Gastroesophageal sphincter (tissue), 4 donors: Measurements from ENCODE around the gene ATXN7. TPM values are rescaled to one million over a fixed set of nuclear protein-coding genes. Genes with fewer than 3 reads are reported as not detected.

Experiments
- ATAC-seq: fragments of 150-250 bp; one replicate; pipeline ENCODE4 v1.9.1; 2016; ENCODE audit warnings: mild to moderate bottlenecking, moderate library complexity
- H3K27ac ChIP-seq, 4 donors: fragments of 200-600 bp; sonication (generic) in 3 of 4; 1 replicate in 3 of 4; 2 replicates in 1 of 4; pipeline ENCODE4 v1.5.1; 2016 to 2019
- H3K27me3 ChIP-seq: fragments of 200-600 bp; sonication (generic); one replicate; pipeline ENCODE4 v1.5.1; 2019
- H3K36me3 ChIP-seq, 2 donors: fragments of 200-600 bp; sonication (generic); one replicate each; pipeline ENCODE4 v1.5.1; 2019; ENCODE audit warnings: control low read depth in 1 of 2
- H3K4me1 ChIP-seq, 3 donors: fragments of 200-600 bp; sonication (generic); 1 replicate in 2 of 3; 2 replicates in 1 of 3; pipeline ENCODE4 v1.5.1; 2016 to 2019; ENCODE audit warnings: control low read depth in 2 of 3
- H3K4me3 ChIP-seq, 2 donors: fragments of 200-600 bp; sonication (generic); one replicate each; pipeline ENCODE4 v1.5.1; 2019; ENCODE audit warnings: mild to moderate bottlenecking in 1 of 2, moderate library complexity in 1 of 2
- H3K9me3 ChIP-seq, 3 donors: fragments of 200-600 bp; sonication (generic); one replicate each; pipeline ENCODE4 v1.5.1; 2017 to 2019; ENCODE audit warnings: control low read depth in 2 of 3
- CTCF ChIP-seq, 4 experiments: fragments of 200-600 bp in 2 of 4; fragments of 450-650 bp in 2 of 4; sonication (generic) in 1 of 4; IDR thresholded peaks; one replicate each; pipeline ENCODE4 v1.5.1; 2017 to 2019; ENCODE audit warnings: antibody characterized with exemption in 4 of 4, mild to moderate bottlenecking in 2 of 4, moderate library complexity in 2 of 4
- EP300 ChIP-seq: sonication (generic); formaldehyde crosslinking; IDR thresholded peaks from one replicate; pipeline ENCODE4 v1.6.1; 2017; ENCODE audit warnings: antibody characterized with exemption, mild to moderate bottlenecking
- POLR2A ChIP-seq, 2 donors: fragments of 450-650 bp; IDR thresholded peaks; one replicate each; pipeline ENCODE4 v1.6.1; 2017; ENCODE audit warnings: antibody characterized with exemption in 2 of 2, mild to moderate bottlenecking in 2 of 2, moderate library complexity in 1 of 2
- POLR2AphosphoS5 ChIP-seq: sonication (generic); formaldehyde crosslinking; IDR thresholded peaks from one replicate; pipeline ENCODE4 v1.6.1; 2017; ENCODE audit warnings: antibody characterized with exemption
- WGBS, 2 donors: methylation state at CpG; one replicate each; pipeline ENCODE4 v1.1.5; 2018; ENCODE audit warnings: low coverage in 1 of 2; 5-methylcytosine and 5-hydroxymethylcytosine counted together
- total RNA-seq, 4 donors: library from RNA; depleted of rRNA; stranded (reverse); fragments of >200 nt; gene quantifications; one replicate each; pipeline ENCODE4 v1.1.0, GENCODE V29; 2016

Gene ATXN7
- total RNA-seq, 4 donors from 2014 or later: 15.5 to 36.3 (median 19.8) TPM

- H3K4me1 ChIP-seq: peaks cover 10 to 84% (median 15%) of the 10 kb centered on the region in 3 donors
- no peak overlapping the region for H3K27ac ChIP-seq
- H3K27me3 ChIP-seq: no peaks in the 10 kb centered on the region
- WGBS, 2 donors: 15 to 20% methylated on average over 1 to 2 of the region's 2 CpGs
- peak; percentile 52 to 77 (median 70) for TF ChIP-seq CTCF (IDR thresholded peaks at IDR 0.05)
- no peak for TF ChIP-seq POLR2A (IDR thresholded peaks at IDR 0.05)
- H3K36me3 ChIP-seq: no peaks in the 10 kb centered on the region
- no peak overlapping the region for H3K4me3 ChIP-seq
- H3K9me3 ChIP-seq: no peaks in the 10 kb centered on the region
- no peak for ATAC-seq
Observed at GRCh38 chr3:63961891-63962290, 98.2 kb downstream of the ATXN7 start.

GRCh38 chr3:63963496-63963895, 99.8 kb downstream of the ATXN7 start:
- ATAC-seq: no peak
- 58 to 76% methylated on average over 1 of the region's 1 CpG for WGBS, 2 donors
- H3K9me3 ChIP-seq: no peaks in the 10 kb centered on the region
- no peaks in the 10 kb centered on the region for H3K36me3 ChIP-seq
- H3K27me3 ChIP-seq: no peaks in the 10 kb centered on the region
- TF ChIP-seq CTCF (IDR thresholded peaks at IDR 0.05) (no peak), EP300 (no peak), POLR2A (IDR thresholded peaks at IDR 0.05) (no peak), POLR2AphosphoS5 (no peak)
- no peak overlapping the region for H3K4me3 ChIP-seq
- H3K4me1 ChIP-seq: peaks cover 22 to 87% (median 26%) of the 10 kb centered on the region in 3 donors
- peak overlapping the region; percentile 34 to 73 (median 66) for H3K27ac ChIP-seq

- TF ChIP-seq POLR2AphosphoS5 (no peak), POLR2A (IDR thresholded peaks at IDR 0.05) (no peak), CTCF (IDR thresholded peaks at IDR 0.05) (no peak), EP300 (no peak)
- peak overlapping the region; percentile 44 to 73 (median 66) for H3K27ac ChIP-seq
- peaks cover 29 to 87% (median 31%) of the 10 kb centered on the region in 3 donors for H3K4me1 ChIP-seq
- WGBS, 2 donors: 28 to 53% methylated on average over 4 to 6 of the region's 6 CpGs
- ATAC-seq: no peak
- no peaks in the 10 kb centered on the region for H3K36me3 ChIP-seq
- no peaks in the 10 kb centered on the region for H3K27me3 ChIP-seq
- H3K4me3 ChIP-seq: no peak overlapping the region
- H3K9me3 ChIP-seq: no peaks in the 10 kb centered on the region
Observed at GRCh38 chr3:63964681-63965485, 101.2 kb downstream of the ATXN7 start.

GRCh38 chr3:63966007-63966406, 102.3 kb downstream of the ATXN7 start:
- no peaks in the 10 kb centered on the region for H3K36me3 ChIP-seq
- no peaks in the 10 kb centered on the region for H3K9me3 ChIP-seq
- H3K27me3 ChIP-seq: no peaks in the 10 kb centered on the region
- H3K4me1 ChIP-seq: peaks cover 27 to 87% (median 40%) of the 10 kb centered on the region in 3 donors
- no peak for ATAC-seq
- 73 to 90% methylated on average over 4 of the region's 4 CpGs for WGBS, 2 donors
- peak overlapping the region in 1 of 4 donors; percentile 63 for H3K27ac ChIP-seq
- no peak overlapping the region for H3K4me3 ChIP-seq
- TF ChIP-seq POLR2AphosphoS5 (no peak), POLR2A (IDR thresholded peaks at IDR 0.05) (no peak), CTCF (IDR thresholded peaks at IDR 0.05) (no peak), EP300 (no peak)

GRCh38 chr3:63966871-63967270, 103.2 kb downstream of the ATXN7 start:
- Histone ChIP-seq H3K9me3 (no peaks in the 10 kb centered on the region), H3K36me3 (no peaks in the 10 kb centered on the region), H3K4me1 (peaks cover 27 to 87% (median 42%) of the 10 kb centered on the region in 3 donors), H3K27ac (peak overlapping the region in 3 of 4 donors; percentile 55 to 79 (median 72)), H3K27me3 (no peaks in the 10 kb centered on the region), H3K4me3 (no peak overlapping the region)
- no peak for ATAC-seq
- WGBS, 2 donors: 88 to 100% methylated on average over 1 of the region's 1 CpG
- TF ChIP-seq POLR2AphosphoS5 (no peak), EP300 (no peak), POLR2A (IDR thresholded peaks at IDR 0.05) (no peak), CTCF (IDR thresholded peaks at IDR 0.05) (no peak)
